Epidermal melanocyte (primary cell): ENCODE results near the gene DCUN1D3.
A peak's percentile ranks its signal among the peaks of the same experiment; 100 is the strongest.

Experiments
- DNase-seq: peaks from one replicate; pipeline ENCODE4 v3.0.0; 2011; ENCODE audit warnings: low spot score; ENCODE audit not compliant: insufficient read length

DCUN1D3 gene

GRCh38 chr16:20918486-20919239 is 18.5 kb upstream of the DCUN1D3 start:
- no peak for DNase-seq

- no peak for DNase-seq
Measured at GRCh38 chr16:20916942-20917341, 16.8 kb upstream of the DCUN1D3 start.

- DNase-seq: no peak
Measured at GRCh38 chr16:20916289-20916688, 16.1 kb upstream of the DCUN1D3 start.

- no peak for DNase-seq
Measured at GRCh38 chr16:20911361-20911760, 11.2 kb upstream of the DCUN1D3 start.

GRCh38 chr16:20910781-20911321 is 10.7 kb upstream of the DCUN1D3 start:
- DNase-seq: no peak

- DNase-seq: no peak
Measured at GRCh38 chr16:20906341-20907255, 6.4 kb upstream of the DCUN1D3 start.

GRCh38 chr16:20905576-20905975 is 5.4 kb upstream of the DCUN1D3 start:
- no peak for DNase-seq

GRCh38 chr16:20904507-20905081 is 4.4 kb upstream of the DCUN1D3 start:
- DNase-seq: no peak

- DNase-seq: no peak
Measured at GRCh38 chr16:20903899-20904506, 3.8 kb upstream of the DCUN1D3 start.

GRCh38 chr16:20903116-20903898 is 3.1 kb upstream of the DCUN1D3 start:
- DNase-seq: no peak

- DNase-seq: no peak
Measured at GRCh38 chr16:20902426-20902825, 2.3 kb upstream of the DCUN1D3 start.

GRCh38 chr16:20901436-20902112 is 1.4 kb upstream of the DCUN1D3 start:
- DNase-seq: no peak

GRCh38 chr16:20901068-20901435 is 894 bp upstream of the DCUN1D3 start:
- DNase-seq: no peak

- no peak for DNase-seq
Measured at GRCh38 chr16:20899477-20900298, 470 bp downstream of the DCUN1D3 start.

- peak; percentile 23 for DNase-seq
Measured at GRCh38 chr16:20899071-20899470, 1.1 kb downstream of the DCUN1D3 start.

GRCh38 chr16:20897922-20898321 is 2.2 kb downstream of the DCUN1D3 start:
- no peak for DNase-seq

GRCh38 chr16:20897253-20897897 is 2.8 kb downstream of the DCUN1D3 start:
- no peak for DNase-seq

GRCh38 chr16:20894388-20894787 is 5.8 kb downstream of the DCUN1D3 start:
- DNase-seq: no peak
